Inferior parietal cortex (tissue), 1 donor: ENCODE data around the gene PCDH18.
"Not testable (repeated sequence)": the region's sequence is repeated elsewhere in the genome, so short reads cannot be mapped to it uniquely, and the experiment has no call there.

Source experiments
- DNase-seq: peaks from one replicate; pipeline ENCODE4 v3.0.0-alpha.2; 2016; ENCODE audit errors: extremely low spot score

Gene PCDH18

DNA sequence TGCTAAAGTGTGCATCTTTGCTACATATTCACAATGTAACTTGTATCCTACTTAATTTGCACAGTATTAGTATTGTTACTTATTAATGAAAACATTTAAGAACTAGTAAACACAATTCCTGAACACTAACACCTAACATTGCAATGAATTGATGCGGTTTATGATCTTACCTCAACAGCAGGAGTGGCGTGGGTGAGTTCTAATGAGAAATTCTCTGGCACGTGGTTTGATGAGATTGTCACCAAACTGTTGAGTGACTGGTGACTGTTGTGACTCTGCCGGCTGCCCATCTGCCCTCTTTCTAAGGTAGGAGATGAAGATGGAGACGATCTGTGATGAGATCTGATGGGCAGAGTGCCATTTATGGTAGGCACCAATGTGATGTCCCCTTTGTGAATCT, 2.9 kb downstream of the PCDH18 start:
- DNase-seq = no peak

DNA sequence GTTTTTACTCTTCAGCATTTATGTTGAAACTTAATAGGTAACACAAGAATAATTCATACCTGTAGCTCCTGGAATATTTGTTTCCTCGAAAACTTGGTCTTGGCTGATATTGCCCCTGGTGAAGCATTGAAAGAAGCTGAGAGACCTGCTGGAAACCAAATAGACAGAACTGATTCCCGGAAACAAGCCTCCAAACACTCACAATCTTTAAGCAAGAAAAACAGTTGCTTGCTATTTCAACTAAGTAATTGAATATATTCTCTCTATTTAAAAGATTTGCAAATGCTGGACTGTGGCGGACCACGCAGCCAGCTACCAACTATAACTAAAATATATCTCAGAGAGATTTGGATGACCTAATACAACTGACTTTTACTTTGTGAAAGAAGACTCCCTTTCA, 3.6 kb downstream of the PCDH18 start:
- DNase-seq = no peak

DNA sequence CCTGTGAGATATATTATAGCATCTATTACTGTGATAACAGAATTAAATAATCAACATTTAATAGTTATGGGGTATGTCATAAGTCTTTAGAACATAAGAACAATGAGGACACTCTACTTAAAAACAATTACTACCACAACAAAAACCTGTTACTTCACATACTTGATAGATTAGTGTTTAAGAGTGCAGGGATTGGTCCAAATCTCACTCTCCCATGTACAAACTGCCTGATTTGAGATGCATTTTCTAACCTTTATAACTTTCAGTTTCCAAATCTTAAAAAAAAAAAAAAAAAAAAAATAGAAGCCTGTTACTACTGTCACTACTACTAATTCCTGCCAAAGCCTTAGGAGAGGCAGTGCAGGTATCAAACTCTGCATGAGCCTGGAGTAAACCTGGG, 5.6 kb downstream of the PCDH18 start:
- no peak for DNase-seq

- DNase-seq = no peak
These were observed 7.4 kb downstream of the PCDH18 start for GRCh38 chr4:137524725-137525369.

DNA sequence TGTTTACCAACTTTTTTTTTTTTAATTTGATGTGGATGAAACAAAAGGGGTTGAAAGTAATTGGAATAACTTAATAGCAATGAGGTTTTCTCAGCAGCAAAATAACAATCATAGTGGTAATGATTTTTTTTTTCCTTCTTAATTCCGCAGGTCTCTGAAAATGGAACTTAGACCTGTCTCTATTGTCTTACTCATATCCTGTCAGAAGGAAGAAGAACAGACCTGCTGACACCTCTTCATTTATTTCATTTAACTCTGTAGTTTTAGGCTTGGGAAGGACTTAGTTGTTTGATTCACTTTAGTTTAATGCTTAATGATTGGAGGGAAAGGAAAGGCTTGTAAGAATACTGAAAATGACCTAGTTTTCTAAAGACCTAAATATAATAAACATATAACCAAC, 9.0 kb downstream of the PCDH18 start:
- no peak for DNase-seq

DNA sequence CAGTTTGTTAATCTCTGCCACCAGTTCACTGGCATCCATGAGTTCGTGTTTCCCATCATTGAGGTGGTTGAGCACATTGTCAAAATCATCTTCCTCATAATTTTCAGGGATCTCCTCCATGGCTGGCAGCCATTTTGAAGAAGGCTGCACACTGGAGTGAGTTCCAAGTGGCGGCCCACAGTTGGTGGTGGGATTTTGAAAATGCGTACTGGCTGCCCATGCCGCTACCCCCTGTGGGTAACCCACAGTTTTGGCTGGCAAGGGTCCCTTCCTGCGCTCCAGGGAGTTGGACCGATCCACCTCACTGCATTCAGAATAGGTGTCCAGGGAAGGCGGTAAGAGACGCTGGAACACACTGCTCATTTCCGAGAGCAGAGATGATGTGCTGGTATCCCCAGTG, 11.2 kb downstream of the PCDH18 start:
- DNase-seq = no peak

DNA sequence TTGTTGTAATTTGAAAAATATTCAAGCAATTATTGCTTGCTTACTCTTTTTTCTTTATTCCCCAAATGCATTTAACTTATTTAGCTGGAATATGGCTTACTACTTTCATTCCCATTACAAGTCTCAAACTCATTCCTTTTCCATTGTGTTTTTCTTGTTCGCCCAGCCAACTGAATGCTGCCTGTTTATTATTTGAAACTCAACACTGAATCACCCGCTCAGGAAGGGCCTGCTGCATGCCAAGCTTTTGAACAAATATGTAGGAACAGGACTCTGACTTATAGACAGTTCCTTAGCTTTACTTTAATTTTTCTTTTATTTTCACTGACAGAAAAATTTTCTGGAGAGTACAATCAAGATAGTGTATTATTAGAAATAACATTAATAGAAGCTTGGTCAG, 12.9 kb downstream of the PCDH18 start:
- no peak for DNase-seq

GRCh38 chr4:137517323-137517722, 15.0 kb downstream of the PCDH18 start:
- not testable (repeated sequence) for DNase-seq

- no peak for DNase-seq
These were observed 17.7 kb downstream of the PCDH18 start for GRCh38 chr4:137514406-137515111.

GRCh38 chr4:137510557-137511265, 21.6 kb downstream of the PCDH18 start:
- no peak for DNase-seq

DNA sequence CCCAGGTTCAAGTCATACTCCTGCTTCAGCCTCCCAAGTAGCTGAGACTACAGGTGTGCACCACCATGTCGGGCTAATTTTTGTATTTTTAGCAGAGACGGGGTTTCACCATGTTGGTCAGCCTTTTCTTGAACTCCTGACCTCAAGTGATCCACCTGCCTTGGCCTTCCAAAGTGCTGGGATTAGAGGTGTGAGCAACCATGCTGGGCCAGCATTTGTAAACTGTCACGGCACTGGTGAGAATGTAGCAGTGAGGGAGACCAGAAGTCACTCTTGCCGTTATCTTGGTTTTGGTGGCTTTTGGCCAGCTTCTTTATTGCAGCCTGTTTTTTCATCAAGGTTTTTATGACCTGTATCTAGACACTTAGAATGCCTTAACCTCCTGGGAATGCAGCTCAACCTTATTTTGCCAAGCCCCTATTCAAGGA, 22.4 kb downstream of the PCDH18 start:
- DNase-seq = no peak

DNA sequence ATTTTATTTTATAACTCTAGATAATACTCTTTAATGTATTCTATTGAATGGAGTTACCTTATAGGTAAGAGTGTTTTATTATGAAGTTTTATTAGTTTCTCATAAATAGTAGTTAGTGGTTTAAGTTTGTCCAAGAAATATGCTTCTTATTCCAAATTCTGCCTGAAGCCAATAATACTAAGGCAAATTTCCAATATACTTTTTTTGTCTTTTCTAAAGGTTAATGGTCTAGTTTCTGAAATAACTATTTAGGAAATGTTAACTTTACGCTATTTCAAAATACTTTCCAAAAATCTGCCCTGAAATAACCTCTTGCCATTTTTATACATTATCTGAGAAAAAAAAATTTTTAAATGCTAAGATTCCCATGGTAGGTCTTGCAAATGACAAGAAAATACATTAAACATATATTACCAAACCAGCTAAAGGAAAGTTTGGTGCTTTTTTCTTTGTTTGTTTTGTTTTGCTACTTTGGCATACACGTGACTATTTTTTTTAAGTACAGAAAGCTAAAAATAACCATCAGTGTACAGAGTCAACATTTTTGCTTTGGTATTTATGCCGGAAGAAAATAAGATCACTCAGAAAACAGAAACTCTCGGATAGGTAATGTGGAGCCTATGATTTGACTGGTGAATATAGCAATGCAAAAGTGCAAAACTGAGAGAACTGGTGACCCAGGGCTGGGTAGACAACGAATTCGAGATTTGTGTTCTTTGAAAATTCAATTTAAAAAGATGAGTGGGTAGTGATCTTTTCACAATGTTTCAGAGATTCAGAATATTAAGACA, 29.8 kb downstream of the PCDH18 start:
- no peak for DNase-seq

- not testable (repeated sequence) for DNase-seq
These were observed 36.0 kb downstream of the PCDH18 start for GRCh38 chr4:137496267-137496666.

DNA sequence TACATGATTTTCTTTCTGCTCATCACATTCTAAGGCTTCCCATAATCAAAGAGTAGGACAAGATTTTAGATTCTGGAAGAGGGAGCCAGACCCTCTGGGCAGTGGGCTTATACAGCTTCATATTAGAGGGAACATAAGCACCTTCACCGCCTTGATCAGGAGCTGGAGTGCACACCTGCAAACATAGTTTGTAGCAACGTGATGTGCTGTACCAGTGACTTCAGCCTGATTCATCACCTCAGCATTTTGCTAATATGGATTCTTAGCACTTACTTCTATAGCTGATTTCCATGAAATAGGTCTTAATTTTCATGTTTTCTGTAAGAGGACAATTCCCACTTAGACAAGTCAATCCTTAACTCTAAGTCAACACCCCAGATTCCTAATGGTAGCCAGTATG, 36.7 kb downstream of the PCDH18 start:
- DNase-seq = no peak

DNA sequence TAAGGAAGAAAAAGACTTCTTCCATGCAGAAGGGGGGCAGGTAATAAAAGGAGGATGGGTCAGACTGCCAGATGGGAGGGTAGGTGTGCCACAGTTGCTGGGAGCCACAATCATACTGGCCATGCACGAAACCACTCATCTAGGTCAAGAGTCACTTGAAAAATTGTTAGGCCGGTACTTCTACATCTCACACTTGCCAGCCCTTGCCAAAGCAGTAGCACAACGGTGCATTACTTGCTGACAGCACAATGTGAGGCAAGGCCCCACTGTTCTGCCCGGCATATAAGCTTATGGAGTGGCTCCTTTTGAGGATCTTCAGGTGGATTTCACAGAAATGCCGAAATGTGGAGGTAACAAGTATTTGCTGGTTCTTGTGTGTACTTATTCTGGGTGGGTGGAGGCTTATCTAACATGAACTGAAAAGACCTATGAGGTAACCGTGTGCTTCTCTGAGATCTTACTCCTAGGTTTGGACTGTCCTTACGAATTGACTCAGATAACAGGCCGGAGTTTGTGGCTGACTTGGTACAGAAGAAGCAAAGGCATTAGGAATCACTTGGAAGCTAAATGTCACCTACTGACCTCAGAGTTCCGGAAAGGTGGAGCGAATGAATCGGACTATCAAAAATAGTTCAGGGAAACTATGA, 48.9 kb downstream of the PCDH18 start:
- not testable (repeated sequence) for DNase-seq

GRCh38 chr4:137479657-137480056, 52.6 kb downstream of the PCDH18 start:
- DNase-seq = not testable (repeated sequence)

DNA sequence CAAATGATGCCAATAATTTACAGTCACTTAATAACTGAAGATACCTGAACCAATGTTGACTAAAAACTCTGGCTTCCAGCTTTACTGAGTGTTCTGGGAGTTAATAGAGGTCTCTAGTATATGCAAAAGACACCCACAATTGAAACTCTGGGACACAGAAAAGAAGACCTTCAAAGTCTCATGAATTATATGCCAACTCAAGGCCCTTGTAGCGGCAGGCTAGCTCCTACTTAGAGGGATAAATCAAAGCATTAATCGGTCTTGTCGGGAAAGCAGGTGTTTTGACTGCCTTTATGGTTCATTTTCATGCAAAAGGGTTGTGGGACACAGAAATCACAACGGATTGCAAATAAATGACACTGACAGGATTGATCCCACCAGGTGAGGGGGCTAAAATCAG, 55.9 kb downstream of the PCDH18 start:
- DNase-seq = no peak

- peak; percentile 14 for DNase-seq
These were observed 57.5 kb downstream of the PCDH18 start for GRCh38 chr4:137474711-137475301.

DNA sequence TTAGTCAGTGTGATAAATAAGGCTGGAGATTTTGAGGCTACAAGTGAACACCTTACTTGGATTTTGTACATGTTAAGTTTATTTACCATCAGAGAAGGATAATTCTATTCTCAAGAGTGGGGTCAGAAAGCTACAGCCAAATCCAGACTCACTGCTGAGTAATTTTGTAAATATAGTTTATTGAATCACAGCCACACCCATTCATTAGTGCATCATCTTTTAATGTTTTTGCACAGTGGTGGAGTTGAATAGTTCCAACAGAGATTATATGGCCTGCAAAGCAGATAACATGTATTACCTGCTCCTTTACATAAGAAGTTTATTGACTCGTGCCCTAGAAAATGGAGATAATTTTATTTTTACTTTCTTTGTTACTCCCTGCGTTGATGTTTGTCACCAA, 60.4 kb downstream of the PCDH18 start:
- no peak for DNase-seq

DNA sequence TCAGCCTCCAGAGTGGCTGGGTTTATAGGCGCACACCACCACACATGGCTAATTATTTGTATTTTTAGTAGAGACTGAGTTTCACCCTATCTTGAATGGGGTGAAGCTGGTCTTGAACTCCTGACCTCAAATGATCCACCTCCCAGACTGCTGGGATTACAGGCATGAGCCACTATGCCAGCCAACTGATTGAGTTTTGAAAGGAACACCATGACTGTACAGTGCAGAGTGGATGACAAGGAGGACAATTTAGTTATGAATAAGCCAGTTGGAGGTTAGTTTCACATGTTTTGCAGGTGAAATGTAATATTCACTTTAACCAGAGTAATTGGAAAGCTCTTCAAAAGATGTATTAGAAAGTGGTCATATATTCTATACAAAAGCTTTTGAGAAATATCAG, 60.8 kb downstream of the PCDH18 start:
- DNase-seq = no peak

DNA sequence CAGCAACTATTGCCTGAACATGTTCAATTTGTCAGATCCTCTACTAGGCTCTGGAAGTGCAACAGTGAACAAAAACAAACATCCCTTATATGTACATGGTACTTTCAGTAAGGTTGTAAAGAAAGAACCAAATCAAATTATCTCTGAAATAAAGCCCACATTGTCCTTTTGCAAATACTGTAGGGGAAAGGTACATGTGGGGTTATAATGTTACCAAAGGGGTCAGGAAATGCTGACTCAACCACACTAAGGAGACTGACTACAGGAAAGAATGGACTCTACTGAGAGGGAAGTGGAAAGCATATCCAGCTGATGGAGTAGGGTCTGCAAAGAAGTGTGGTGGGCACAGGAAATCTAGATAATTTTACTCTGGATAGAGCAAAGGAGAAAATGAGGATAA, 61.5 kb downstream of the PCDH18 start:
- no peak for DNase-seq
